AG09319 (cell line): ENCODE measurements around the gene MCM10.

Experiments used
- DNase-seq: peaks from one replicate; pipeline ENCODE4 v3.0.0-alpha.2; 2010; ENCODE audit warnings: low read depth; ENCODE audit errors: extremely low read depth
- TF ChIP-seq, protein P1 (sequence below): IDR thresholded peaks from 2 replicates; pipeline ENCODE4 v1.5.1; 2011; ENCODE audit warnings: low read depth, mild to moderate bottlenecking, inconsistent platforms, low read length, moderate library complexity

MCM10 gene

DNA sequence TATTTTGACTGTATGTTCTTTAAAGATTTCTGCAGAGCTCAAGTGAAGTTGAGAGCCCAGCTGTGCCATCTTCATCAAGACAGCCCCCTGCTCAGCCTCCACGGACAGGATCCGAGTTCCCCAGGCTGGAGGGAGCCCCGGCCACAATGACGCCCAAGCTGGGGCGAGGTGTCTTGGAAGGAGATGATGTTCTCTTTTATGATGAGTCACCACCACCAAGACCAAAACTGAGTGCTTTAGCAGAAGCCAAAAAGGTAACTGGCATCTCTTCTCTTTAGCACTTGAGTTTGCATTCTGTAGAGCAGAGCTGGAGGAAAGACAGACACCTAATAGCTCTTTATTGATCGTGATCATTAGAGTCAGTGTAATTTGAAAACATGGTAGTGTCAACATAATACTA is 33.7 kb downstream of the MCM10 start:
- no peak for DNase-seq
- TF ChIP-seq, protein P1, sequence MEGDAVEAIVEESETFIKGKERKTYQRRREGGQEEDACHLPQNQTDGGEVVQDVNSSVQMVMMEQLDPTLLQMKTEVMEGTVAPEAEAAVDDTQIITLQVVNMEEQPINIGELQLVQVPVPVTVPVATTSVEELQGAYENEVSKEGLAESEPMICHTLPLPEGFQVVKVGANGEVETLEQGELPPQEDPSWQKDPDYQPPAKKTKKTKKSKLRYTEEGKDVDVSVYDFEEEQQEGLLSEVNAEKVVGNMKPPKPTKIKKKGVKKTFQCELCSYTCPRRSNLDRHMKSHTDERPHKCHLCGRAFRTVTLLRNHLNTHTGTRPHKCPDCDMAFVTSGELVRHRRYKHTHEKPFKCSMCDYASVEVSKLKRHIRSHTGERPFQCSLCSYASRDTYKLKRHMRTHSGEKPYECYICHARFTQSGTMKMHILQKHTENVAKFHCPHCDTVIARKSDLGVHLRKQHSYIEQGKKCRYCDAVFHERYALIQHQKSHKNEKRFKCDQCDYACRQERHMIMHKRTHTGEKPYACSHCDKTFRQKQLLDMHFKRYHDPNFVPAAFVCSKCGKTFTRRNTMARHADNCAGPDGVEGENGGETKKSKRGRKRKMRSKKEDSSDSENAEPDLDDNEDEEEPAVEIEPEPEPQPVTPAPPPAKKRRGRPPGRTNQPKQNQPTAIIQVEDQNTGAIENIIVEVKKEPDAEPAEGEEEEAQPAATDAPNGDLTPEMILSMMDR = no peak

DNA sequence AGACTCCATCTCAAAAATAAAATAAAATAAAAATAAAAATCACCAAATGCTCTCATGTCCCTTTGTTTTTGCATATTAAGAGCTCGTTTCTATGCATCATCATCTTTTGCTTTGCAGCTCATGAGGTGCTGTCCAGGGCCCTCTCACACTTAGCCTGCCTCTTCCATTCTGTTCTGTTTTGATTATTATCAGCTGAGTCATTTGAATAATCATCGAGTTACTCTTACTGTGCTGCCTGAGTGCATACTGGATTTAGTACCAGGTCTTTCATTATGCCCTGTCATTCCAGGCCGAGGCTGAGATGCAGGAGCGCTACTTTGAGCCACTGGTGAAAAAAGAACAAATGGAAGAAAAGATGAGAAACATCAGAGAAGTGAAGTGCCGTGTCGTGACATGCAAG is 39.8 kb downstream of the MCM10 start:
- TF ChIP-seq, protein P1 = no peak
- no peak for DNase-seq

DNA sequence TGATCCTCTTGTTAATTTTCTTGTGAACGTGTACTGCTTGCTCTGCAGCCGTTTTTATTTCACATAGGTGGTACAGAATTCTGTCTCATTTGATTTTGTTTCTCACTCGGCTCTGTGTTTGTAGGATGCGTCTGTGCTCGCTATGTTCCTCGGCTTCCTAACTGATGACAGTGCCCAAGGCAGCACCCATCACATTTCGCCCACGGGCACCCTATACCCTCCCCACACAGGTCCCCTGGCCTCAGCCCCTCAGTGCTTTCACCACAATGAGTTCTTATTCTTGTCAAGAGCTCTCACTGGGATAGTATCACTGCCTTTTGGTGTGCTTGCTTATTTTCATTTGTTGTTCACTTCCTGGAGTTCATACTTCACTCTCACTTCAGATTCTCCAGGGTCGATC is 44.7 kb downstream of the MCM10 start:
- DNase-seq = no peak
- TF ChIP-seq, protein P1 = no peak

DNA sequence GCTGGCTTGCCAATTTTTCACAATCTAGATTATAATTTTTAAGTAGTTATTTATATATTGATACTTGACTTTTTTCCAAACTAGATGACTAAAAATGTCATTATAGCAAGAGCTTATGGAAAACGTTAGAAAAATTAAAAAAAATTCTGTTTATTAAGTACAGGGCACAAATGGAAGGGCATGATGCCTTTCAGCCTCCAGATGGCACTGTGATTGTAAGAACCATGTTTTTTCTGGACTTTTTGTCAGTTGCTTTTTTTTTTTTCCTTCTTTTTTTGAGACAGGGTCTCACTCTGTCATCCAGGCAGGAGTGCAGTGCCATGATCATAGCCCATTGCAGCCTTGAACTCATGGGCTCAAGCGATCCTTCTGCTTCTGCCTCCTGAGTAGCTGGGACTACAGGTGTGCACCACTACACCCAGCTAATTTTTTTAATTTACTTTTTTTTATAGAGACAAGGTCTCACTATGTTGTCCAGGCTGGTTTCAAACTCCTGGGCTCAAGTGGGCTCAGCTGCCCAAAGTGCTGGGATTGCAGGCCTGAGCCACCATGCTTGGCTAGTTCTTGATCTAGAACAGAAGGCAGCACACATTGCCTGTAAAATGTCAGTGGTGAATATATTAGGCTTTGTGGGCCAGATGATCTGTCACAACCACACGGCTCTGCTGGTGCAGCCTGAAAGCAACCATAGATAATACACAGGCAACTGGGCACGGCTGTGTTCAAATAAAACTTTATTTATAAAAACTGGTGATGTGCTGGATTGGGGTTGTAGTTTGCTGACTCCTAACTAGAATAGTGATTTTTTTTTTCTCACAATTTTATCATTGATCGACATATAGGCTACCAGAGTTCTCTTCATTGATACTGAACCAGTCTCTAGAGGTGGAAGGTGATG is 45.4 kb downstream of the MCM10 start:
- TF ChIP-seq, protein P1 = peak; percentile 60
- peak; percentile 24 for DNase-seq

DNA sequence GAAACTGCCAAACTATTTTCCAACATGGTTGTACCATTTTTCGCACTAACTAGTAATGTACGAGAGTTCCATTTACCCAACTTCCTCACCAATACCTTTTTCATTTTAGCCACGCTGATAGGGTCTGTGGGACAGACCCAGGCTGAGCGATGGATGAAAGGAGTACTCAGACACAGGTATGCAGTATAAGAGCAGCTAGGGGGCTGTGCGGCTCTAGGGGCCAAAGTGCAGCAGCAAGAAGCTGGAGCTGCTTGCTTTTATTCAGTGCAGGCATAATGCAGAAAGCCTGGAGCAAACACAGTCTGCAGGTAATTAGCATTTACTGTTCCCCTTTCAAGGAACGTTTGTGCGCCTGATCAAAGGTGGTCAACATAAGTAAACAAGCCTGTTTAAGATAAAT is 51.8 kb downstream of the MCM10 start:
- TF ChIP-seq, protein P1 = no peak
- no peak for DNase-seq

DNA sequence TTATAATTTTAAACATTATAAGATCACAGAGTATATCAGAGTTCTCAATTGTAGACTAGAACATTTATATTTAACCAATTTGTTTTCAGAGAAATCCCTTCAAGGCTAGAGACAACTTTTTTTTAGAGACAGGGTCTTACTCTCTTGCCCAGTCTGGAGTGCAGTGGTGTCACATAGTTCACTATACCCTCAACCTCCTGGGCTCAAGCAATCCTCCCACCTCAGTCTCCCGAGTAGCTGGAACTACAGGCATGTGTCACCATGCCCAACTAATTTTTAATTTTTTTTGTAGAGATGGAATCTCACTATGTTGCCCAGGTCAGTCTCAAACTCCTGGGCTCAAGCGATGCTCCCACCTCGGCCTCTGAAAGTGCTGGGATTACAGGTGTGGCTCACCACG is 57.5 kb downstream of the MCM10 start:
- no peak for DNase-seq
- TF ChIP-seq, protein P1 = no peak

DNA sequence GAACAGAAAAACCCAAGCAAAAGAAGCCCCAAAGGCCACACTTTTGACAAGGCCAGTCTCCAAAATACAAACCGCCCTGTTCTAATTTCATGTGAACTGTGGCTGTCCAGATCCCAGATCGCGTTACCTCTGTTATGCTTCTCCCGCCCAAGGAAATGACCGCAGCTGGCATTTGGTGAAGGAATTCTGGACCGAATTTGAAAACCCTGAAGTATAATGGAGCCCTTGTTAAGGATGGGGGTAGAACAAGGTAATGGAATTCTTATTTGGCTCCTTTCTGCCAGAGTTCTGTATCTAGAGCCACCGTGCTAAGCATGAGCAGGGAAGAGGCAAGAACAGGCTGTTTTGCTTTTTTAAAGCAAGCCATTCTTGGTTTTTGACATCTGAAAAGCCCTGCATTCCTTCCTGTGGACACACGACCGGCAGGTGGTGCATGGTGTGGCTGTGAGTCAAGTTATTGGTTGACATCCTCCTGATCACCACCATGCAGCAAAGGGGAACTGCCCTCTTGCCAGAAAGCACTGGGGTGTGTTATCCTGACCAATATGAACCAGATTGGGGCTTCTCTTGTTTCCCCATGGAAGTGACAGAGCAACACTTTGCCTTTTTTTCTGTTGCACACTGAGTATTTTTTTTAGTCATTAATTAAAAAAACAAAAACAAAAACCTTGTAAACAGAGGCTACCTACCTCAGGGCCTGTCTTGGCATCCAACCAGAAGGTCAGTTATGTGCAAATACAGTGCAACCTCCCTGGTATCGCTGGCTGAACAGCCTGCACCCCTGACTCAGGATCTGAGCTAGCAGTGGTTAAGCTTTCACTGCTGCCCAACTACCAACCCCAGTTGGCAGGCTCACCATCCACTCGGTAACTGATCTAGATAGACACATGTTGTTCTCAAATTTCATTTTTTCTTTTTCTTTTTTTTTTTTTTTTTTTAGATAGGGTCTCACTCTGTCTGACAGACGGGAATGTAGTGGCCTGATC is 58.6 kb downstream of the MCM10 start:
- TF ChIP-seq, protein P1 = no peak; the same call in 1 of the 2 replicates
- no peak for DNase-seq
